ENCODE measurements around the gene UBA7.

DNA sequence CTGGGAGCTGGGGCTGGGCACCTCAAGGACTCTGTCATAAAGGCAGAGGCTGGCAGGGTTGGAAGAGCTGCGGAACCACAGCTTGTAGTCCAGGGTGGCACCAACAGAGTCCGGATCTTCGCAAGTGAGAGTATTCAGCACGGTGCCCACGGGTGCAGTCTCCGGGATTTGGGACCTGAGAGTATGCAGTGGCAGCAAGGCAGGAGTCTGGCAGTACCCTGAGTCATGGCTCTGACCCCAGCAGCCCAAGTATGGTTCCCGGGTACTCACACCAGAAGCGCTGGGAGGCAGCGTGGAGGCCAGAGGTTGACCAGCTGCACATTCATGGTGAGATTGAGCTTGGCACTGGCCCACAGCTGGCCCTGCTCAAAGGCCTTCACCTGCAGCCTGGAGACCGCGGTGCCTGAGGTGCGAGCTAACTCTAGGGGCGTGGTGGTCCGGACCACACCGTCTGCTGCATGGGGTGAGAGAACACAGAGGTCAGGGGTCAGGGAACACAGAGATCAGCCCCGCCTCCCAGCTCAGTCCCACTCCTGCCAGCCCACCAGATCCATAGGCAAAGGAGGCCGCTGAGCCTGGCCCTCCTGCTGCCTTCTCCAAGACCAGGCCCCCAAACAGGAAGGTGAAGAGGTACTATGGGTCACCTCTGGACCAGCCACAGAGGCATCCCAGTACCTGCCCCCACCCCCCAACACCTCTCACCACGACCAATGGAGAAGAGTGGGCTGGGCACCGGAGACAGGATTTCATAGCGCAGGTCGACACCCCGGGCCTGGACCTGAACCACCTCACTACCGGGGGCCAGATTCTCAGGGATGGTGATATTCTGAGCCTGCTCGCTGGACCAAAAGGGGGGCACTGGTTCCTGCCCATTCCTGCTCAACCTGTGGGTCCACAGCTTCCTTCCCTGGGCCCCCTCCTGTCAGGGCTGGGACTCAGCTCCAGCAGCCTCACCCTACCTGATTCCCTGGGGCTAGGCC lies 18.5 kb downstream of the UBA7 start:
- TF ChIP-seq, protein P1, sequence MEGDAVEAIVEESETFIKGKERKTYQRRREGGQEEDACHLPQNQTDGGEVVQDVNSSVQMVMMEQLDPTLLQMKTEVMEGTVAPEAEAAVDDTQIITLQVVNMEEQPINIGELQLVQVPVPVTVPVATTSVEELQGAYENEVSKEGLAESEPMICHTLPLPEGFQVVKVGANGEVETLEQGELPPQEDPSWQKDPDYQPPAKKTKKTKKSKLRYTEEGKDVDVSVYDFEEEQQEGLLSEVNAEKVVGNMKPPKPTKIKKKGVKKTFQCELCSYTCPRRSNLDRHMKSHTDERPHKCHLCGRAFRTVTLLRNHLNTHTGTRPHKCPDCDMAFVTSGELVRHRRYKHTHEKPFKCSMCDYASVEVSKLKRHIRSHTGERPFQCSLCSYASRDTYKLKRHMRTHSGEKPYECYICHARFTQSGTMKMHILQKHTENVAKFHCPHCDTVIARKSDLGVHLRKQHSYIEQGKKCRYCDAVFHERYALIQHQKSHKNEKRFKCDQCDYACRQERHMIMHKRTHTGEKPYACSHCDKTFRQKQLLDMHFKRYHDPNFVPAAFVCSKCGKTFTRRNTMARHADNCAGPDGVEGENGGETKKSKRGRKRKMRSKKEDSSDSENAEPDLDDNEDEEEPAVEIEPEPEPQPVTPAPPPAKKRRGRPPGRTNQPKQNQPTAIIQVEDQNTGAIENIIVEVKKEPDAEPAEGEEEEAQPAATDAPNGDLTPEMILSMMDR (conservative IDR thresholded peaks at IDR 0.05; ENCODE audit: low read depth in 2 of 2) = no peak
- TF ChIP-seq, protein P2, sequence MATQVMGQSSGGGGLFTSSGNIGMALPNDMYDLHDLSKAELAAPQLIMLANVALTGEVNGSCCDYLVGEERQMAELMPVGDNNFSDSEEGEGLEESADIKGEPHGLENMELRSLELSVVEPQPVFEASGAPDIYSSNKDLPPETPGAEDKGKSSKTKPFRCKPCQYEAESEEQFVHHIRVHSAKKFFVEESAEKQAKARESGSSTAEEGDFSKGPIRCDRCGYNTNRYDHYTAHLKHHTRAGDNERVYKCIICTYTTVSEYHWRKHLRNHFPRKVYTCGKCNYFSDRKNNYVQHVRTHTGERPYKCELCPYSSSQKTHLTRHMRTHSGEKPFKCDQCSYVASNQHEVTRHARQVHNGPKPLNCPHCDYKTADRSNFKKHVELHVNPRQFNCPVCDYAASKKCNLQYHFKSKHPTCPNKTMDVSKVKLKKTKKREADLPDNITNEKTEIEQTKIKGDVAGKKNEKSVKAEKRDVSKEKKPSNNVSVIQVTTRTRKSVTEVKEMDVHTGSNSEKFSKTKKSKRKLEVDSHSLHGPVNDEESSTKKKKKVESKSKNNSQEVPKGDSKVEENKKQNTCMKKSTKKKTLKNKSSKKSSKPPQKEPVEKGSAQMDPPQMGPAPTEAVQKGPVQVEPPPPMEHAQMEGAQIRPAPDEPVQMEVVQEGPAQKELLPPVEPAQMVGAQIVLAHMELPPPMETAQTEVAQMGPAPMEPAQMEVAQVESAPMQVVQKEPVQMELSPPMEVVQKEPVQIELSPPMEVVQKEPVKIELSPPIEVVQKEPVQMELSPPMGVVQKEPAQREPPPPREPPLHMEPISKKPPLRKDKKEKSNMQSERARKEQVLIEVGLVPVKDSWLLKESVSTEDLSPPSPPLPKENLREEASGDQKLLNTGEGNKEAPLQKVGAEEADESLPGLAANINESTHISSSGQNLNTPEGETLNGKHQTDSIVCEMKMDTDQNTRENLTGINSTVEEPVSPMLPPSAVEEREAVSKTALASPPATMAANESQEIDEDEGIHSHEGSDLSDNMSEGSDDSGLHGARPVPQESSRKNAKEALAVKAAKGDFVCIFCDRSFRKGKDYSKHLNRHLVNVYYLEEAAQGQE (IDR thresholded peaks at IDR 0.05; ENCODE audit: unreplicated experiment) = no peak

All from GM23338 (cell line).